ES-I3 (cell line): ENCODE results near the gene VGLL4.

Experiments
- H3K36me3 ChIP-seq: 2 replicates; pipeline ENCODE4 v1.6.1; 2013; ENCODE audit warnings: mild to moderate bottlenecking, low read length, control low read depth, moderate library complexity; ENCODE audit not compliant: insufficient read depth
- H3K4me1 ChIP-seq: 2 replicates; pipeline ENCODE4 v1.6.1; 2013; ENCODE audit warnings: mild to moderate bottlenecking, control low read depth, low read length; ENCODE audit not compliant: insufficient read depth
- H3K9ac ChIP-seq: 2 replicates; pipeline ENCODE4 v1.6.1; 2013; ENCODE audit warnings: low read depth, mild to moderate bottlenecking, low read length, moderate library complexity
- H3K9me3 ChIP-seq: 2 replicates; pipeline ENCODE4 v1.6.1; 2013; ENCODE audit warnings: mild to moderate bottlenecking, low read length, moderate library complexity; ENCODE audit not compliant: control insufficient read depth, insufficient read depth

Gene VGLL4

GRCh38 chr3:11548721-11549131, 95.0 kb downstream of the VGLL4 start:
- Histone ChIP-seq H3K9ac (no peak overlapping the region), H3K4me1 (no peaks in the 10 kb centered on the region), H3K36me3 (no peaks in the 10 kb centered on the region), H3K9me3 (no peaks in the 10 kb centered on the region)

- Histone ChIP-seq H3K4me1 (no peaks in the 10 kb centered on the region), H3K36me3 (no peaks in the 10 kb centered on the region), H3K9ac (no peak overlapping the region), H3K9me3 (no peaks in the 10 kb centered on the region)
These were observed 96.2 kb downstream of the VGLL4 start for GRCh38 chr3:11547498-11547897.

- H3K4me1 ChIP-seq: no peaks in the 10 kb centered on the region
- H3K9me3 ChIP-seq: no peaks in the 10 kb centered on the region
- no peaks in the 10 kb centered on the region for H3K36me3 ChIP-seq
- H3K9ac ChIP-seq: no peak overlapping the region
These were observed 96.9 kb downstream of the VGLL4 start for GRCh38 chr3:11546657-11547302.

GRCh38 chr3:11545186-11545851, 98.4 kb downstream of the VGLL4 start:
- H3K4me1 ChIP-seq: no peaks in the 10 kb centered on the region
- no peaks in the 10 kb centered on the region for H3K36me3 ChIP-seq
- no peaks in the 10 kb centered on the region for H3K9me3 ChIP-seq
- H3K9ac ChIP-seq: no peak overlapping the region

- Histone ChIP-seq H3K9me3 (no peaks in the 10 kb centered on the region), H3K4me1 (no peaks in the 10 kb centered on the region), H3K36me3 (no peaks in the 10 kb centered on the region), H3K9ac (no peak overlapping the region)
These were observed 99.1 kb downstream of the VGLL4 start for GRCh38 chr3:11544412-11545181.

- H3K4me1 ChIP-seq: no peaks in the 10 kb centered on the region
- H3K9ac ChIP-seq: no peak overlapping the region
- H3K9me3 ChIP-seq: no peaks in the 10 kb centered on the region
- H3K36me3 ChIP-seq: no peaks in the 10 kb centered on the region
These were observed 99.7 kb downstream of the VGLL4 start for GRCh38 chr3:11543948-11544387.

GRCh38 chr3:11543141-11543947, 100.4 kb downstream of the VGLL4 start:
- no peak overlapping the region for H3K9ac ChIP-seq

GRCh38 chr3:11542551-11542950, 101.2 kb downstream of the VGLL4 start:
- Histone ChIP-seq H3K4me1 (no peaks in the 10 kb centered on the region), H3K9ac (no peak overlapping the region), H3K9me3 (no peaks in the 10 kb centered on the region), H3K36me3 (no peaks in the 10 kb centered on the region)

More at GRCh38 chr3:11543141-11543947, 100.4 kb downstream of the VGLL4 start:
- Histone ChIP-seq H3K36me3 (no peaks in the 10 kb centered on the region), H3K4me1 (no peaks in the 10 kb centered on the region), H3K9me3 (no peaks in the 10 kb centered on the region)

GRCh38 chr3:11541321-11542303, 102.1 kb downstream of the VGLL4 start:
- Histone ChIP-seq H3K9me3 (no peaks in the 10 kb centered on the region), H3K9ac (no peak overlapping the region), H3K36me3 (no peaks in the 10 kb centered on the region), H3K4me1 (no peaks in the 10 kb centered on the region)

GRCh38 chr3:11539677-11540076, 104.0 kb downstream of the VGLL4 start:
- Histone ChIP-seq H3K36me3 (no peaks in the 10 kb centered on the region), H3K9ac (no peak overlapping the region)

GRCh38 chr3:11539218-11539617, 104.5 kb downstream of the VGLL4 start:
- H3K36me3 ChIP-seq: no peaks in the 10 kb centered on the region
- no peaks in the 10 kb centered on the region for H3K4me1 ChIP-seq
- H3K9ac ChIP-seq: no peak overlapping the region
- H3K9me3 ChIP-seq: no peaks in the 10 kb centered on the region

More at GRCh38 chr3:11539677-11540076, 104.0 kb downstream of the VGLL4 start:
- Histone ChIP-seq H3K9me3 (no peaks in the 10 kb centered on the region), H3K4me1 (no peaks in the 10 kb centered on the region)

- Histone ChIP-seq H3K9me3 (no peaks in the 10 kb centered on the region), H3K9ac (no peak overlapping the region), H3K4me1 (no peaks in the 10 kb centered on the region), H3K36me3 (no peaks in the 10 kb centered on the region)
These were observed 105.1 kb downstream of the VGLL4 start for GRCh38 chr3:11538581-11538980.

GRCh38 chr3:11536936-11537612, 106.6 kb downstream of the VGLL4 start:
- H3K9me3 ChIP-seq: no peaks in the 10 kb centered on the region
- H3K36me3 ChIP-seq: no peaks in the 10 kb centered on the region
- H3K4me1 ChIP-seq: no peaks in the 10 kb centered on the region
- no peak overlapping the region for H3K9ac ChIP-seq
